ENCODE data around the gene PECR. TPM values are rescaled to one million over a fixed set of nuclear protein-coding genes. Genes with fewer than 3 reads are reported as not detected.
"Not testable (repeated sequence)": the region's sequence is repeated elsewhere in the genome, so short reads cannot be mapped to it uniquely, and the experiment has no call there.

PECR gene
- total and polyA plus RNA-seq, 3 donors from 2014 or later, result 3.0 to 4.0 (median 3.0) TPM

GRCh38 chr2:215998636-215999035 is 83.0 kb downstream of the PECR start:
- H3K36me3 ChIP-seq (ENCODE audit: low read depth, missing control alignments), result no peaks in the 10 kb centered on the region

GRCh38 chr2:215997219-215997618 is 84.4 kb downstream of the PECR start:
- H3K4me1 ChIP-seq, result peaks cover 5% of the 10 kb centered on the region
- intact Hi-C loops (cut with DNase I; ENCODE audit: low total_unique reads), result no loop called here
- 95 to 100% methylated on average over 1 of the region's 1 CpG for WGBS, 2 donors
- H3K27me3 ChIP-seq, result no peaks in the 10 kb centered on the region
- no peaks in the 10 kb centered on the region for H3K36me3 ChIP-seq (ENCODE audit: low read depth, missing control alignments)
- H3K9me3 ChIP-seq, result no peaks in the 10 kb centered on the region
- no peak overlapping the region for H3K4me3 ChIP-seq
- no peak overlapping the region for H3K27ac ChIP-seq
- TF ChIP-seq CTCF (IDR thresholded peaks at IDR 0.05) (no peak), POLR2A (IDR thresholded peaks at IDR 0.05) (no peak)
- no peak for DNase-seq

More at GRCh38 chr2:215998636-215999035, 83.0 kb downstream of the PECR start:
- Histone ChIP-seq H3K9me3 (no peaks in the 10 kb centered on the region), H3K27ac (no peak overlapping the region), H3K27me3 (no peaks in the 10 kb centered on the region), H3K4me1 (peaks cover 5% of the 10 kb centered on the region), H3K4me3 (no peak overlapping the region)
- intact Hi-C loops (cut with DNase I; ENCODE audit: low total_unique reads), result no loop called here
- DNase-seq, result no peak
- TF ChIP-seq CTCF (IDR thresholded peaks at IDR 0.05), result no peak
- TF ChIP-seq POLR2A (IDR thresholded peaks at IDR 0.05), result no peak
- WGBS, 2 donors, result 89% methylated on average over 2 of the region's 2 CpGs

- no peak for TF ChIP-seq POLR2A (IDR thresholded peaks at IDR 0.05)
- no peak for TF ChIP-seq CTCF (IDR thresholded peaks at IDR 0.05)
- 59 to 68% methylated on average over 4 of the region's 4 CpGs for WGBS, 2 donors
- intact Hi-C loops (cut with DNase I; ENCODE audit: low total_unique reads), result no loop called here
- Histone ChIP-seq H3K27me3 (no peaks in the 10 kb centered on the region), H3K27ac (no peak overlapping the region), H3K9me3 (no peaks in the 10 kb centered on the region), H3K4me1 (peaks cover 5% of the 10 kb centered on the region), H3K36me3 (ENCODE audit: low read depth, missing control alignments) (no peaks in the 10 kb centered on the region), H3K4me3 (no peak overlapping the region)
- DNase-seq, result no peak
These were observed 86.7 kb downstream of the PECR start for GRCh38 chr2:215994911-215995310.

- H3K4me1 ChIP-seq; H3K27me3 ChIP-seq; H3K4me3 ChIP-seq; H3K27ac ChIP-seq; H3K9me3 ChIP-seq; DNase-seq; intact Hi-C loops (cut with DNase I; ENCODE audit: low total_unique reads); H3K36me3 ChIP-seq (ENCODE audit: low read depth, missing control alignments): not testable (repeated sequence)
- WGBS, 2 donors, result 91 to 100% methylated on average over 3 to 5 of the region's 5 CpGs
These were observed 92.9 kb downstream of the PECR start for GRCh38 chr2:215988556-215989207.

Other genes with a start within 250 kb of the PECR start
- gene MREG, start 68.3 kb downstream of the PECR start, total RNA-seq, result 1 to 10 TPM; 4.3 to 5.2 TPM
- gene MREG, start 68.3 kb downstream of the PECR start, polyA plus RNA-seq (ENCODE audit: insufficient read depth, low read depth, low replicate concordance), result 3.0 TPM
- gene TMEM169, start 110 bp upstream of the PECR start, total RNA-seq, result under 1 TPM; 0.31 to 0.37 TPM
- gene TMEM169, start 110 bp upstream of the PECR start, polyA plus RNA-seq (ENCODE audit: insufficient read depth, low read depth, low replicate concordance), result 1.0 TPM
- 100 to 1,000 TPM; 132 to 133 TPM for gene XRCC5, start 27.5 kb upstream of the PECR start, total RNA-seq
- gene XRCC5, start 27.5 kb upstream of the PECR start, polyA plus RNA-seq (ENCODE audit: insufficient read depth, low read depth, low replicate concordance), result 145 TPM